VCaP (cell line): ENCODE results near the gene ANO8.
A peak's percentile ranks its signal among the peaks of the same experiment; 100 is the strongest.

Experiments
- H3K27ac ChIP-seq: fragments of 450-650 bp; 2 replicates; pipeline ENCODE4 v1.5.1; 2017
- TF ChIP-seq, protein P1 (sequence below): fragments of 450-650 bp; conservative IDR thresholded peaks from 2 replicates; pipeline ENCODE4 v1.5.1; 2017; ENCODE audit warnings: mild to moderate bottlenecking, moderate library complexity

ANO8 gene

DNA sequence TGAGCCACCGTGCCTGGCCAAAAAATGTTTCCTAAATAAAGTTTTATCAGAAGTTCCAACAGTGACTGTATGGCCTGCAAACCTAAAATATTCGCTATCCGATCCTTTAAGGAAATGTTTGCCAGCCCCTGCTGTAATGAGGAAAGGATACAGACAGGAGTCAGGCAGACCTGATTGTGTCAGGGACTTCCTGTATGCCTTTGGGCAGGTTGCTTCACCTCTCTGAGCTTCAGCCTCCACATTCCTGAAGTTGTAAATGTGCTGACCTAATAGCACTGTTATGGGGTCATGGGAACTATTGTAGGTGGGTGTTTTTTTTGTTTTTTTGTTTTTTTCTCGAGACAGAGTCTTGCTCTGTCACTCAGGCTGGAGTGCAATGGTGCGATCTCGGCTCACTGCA, 37.7 kb downstream of the ANO8 start:
- TF ChIP-seq, protein P1, sequence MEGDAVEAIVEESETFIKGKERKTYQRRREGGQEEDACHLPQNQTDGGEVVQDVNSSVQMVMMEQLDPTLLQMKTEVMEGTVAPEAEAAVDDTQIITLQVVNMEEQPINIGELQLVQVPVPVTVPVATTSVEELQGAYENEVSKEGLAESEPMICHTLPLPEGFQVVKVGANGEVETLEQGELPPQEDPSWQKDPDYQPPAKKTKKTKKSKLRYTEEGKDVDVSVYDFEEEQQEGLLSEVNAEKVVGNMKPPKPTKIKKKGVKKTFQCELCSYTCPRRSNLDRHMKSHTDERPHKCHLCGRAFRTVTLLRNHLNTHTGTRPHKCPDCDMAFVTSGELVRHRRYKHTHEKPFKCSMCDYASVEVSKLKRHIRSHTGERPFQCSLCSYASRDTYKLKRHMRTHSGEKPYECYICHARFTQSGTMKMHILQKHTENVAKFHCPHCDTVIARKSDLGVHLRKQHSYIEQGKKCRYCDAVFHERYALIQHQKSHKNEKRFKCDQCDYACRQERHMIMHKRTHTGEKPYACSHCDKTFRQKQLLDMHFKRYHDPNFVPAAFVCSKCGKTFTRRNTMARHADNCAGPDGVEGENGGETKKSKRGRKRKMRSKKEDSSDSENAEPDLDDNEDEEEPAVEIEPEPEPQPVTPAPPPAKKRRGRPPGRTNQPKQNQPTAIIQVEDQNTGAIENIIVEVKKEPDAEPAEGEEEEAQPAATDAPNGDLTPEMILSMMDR, result no peak
- 0 out of 2 replicates have a peak overlapping the region, but pooled peaks have one; percentile 5 for H3K27ac ChIP-seq

DNA sequence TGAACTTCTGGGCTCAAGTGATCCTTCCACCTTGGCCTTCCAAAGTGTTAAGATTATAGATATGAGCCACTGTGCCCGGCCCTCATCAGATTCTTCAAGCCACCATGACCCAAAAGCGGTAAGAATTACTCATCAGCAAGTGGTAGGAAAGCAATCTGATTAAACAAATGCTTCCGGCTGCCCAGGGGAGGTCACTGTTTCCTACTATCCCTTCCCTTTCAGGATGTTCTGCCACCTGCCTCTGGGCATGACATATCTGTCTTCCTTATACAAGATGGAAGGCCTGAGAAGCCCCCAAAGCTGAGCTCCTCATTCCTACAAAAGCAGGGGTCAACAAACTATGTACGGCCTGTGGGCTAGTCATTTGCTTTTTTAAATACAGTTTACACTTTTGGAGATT, 38.4 kb downstream of the ANO8 start:
- 0 out of 2 replicates have a peak overlapping the region, but pooled peaks have one; percentile 5 for H3K27ac ChIP-seq
- TF ChIP-seq, protein P1, result peak; percentile 32; the same call in 1 of the 2 replicates

DNA sequence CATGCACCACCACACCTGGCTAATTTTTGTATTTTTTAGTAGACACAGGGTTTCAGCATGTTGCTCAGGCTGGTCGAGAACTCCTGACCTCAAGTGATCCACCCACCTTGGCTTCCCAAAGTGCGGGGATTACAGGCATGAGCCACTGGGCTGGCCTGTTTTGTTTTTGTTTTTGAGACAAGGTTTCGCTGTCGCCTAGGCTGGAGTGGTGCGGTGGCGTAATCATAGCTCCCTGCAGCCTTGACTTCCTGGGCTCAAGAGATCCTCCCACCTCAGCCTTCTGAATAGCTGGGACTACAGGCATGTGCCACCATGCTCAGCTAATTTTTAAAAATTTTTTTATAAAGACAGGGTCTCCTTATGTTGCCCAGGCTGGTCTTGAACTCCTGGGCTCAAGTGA, 39.1 kb downstream of the ANO8 start:
- H3K27ac ChIP-seq, result 0 out of 2 replicates have a peak overlapping the region, but pooled peaks have one; percentile 5

DNA sequence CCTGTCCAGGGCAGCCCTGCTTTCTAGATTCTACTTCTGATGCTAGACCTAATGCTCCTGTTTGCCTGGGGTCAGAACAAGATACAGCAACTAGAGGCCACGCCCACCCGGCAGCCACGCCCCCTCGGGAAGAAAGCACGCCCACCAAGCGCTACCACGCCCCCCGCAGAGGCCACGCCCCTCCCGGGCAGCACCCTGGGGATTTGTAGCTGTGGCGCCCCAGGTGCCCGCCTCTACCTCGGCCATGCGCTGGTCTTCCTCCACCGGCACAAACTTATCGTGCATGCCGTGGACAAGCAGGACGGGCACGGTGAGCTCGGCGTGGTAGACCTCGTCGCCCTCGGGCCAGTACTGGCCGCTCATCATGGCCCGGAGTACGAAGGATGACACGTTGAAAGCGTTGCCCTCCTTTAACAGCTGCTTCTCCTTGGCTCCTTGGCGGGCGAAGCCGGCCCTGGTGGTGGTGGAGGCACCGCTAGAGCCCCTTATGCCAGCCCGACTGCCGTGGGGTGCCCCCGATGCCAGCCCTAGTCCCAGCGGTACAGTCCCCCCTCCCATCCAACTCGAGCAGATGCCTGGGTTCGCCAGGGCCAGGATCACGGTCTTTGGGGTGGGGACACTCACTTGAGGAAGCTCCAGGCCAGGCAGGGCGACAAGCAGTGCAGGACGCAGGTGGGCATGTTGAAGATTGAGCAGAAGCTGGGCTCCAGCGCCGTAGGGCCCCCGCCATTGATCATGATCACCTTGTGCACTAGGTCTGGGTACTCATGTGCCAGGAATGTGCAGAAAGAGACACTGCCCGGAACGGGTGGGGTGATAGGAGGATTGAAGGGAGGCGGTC, 40.4 kb downstream of the ANO8 start:
- TF ChIP-seq, protein P1, result no peak
- peak overlapping the region; percentile 79; the same call in 1 of the 2 replicates for H3K27ac ChIP-seq

DNA sequence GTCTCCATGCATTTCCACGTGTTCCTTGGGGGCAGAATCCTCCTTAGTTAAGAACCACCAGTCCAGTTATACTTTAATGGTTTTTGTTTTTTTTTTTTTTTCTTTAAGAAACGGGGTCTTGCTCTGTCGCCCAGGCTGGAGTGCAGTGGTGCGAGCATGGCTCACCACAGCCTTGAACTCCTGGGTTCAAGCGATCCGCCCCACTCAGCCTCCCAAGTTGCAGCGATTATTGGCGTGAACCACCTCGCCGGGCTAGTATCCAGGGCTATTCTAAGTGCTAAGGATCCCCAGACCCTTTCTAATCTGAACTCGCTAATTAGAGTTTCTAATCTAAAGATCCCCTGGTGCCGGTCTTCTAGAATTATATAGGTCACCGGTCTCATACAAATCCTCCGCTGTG, 41.0 kb downstream of the ANO8 start:
- TF ChIP-seq, protein P1, result no peak
- peak overlapping the region; percentile 79 for H3K27ac ChIP-seq

DNA sequence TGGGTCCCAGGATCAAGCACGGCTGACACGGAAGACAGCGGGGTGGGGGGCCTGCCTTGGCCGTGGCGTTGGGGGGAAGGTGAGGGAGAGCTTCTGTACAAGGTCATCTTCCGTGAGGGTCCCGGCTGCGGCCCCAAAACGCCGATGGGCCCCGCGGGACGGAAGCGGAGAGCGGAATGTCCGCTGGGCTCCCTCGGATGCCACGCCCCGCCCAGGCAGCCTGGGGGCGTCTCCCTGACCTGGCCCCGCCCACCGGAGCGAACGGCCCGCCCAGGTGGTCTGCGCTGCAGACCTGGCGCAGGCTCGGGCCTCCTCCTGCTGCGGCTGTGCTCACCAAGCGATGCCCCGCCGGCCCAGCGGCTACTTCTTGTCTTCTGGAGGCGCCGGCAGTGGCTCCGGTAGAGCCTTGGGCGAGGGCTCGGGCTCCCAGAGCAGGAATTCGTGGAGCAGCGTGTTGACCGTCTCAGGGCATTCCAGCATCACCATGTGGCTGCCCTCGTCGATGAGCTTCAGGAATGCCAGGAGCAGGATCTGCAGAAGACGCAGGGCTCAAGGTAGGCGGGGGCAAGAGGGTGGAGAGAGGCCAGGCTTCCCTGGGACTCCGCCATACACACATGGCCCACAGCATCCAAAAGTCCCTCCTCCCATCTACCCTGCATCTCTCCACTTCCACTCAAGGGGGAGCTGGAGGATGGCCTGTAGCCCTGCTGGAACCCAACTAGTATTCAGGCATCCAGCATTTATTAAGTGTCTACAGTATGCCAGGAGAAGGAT, 42.2 kb downstream of the ANO8 start:
- peak overlapping the region; percentile 79 for H3K27ac ChIP-seq
- TF ChIP-seq, protein P1, result peak; percentile 79

DNA sequence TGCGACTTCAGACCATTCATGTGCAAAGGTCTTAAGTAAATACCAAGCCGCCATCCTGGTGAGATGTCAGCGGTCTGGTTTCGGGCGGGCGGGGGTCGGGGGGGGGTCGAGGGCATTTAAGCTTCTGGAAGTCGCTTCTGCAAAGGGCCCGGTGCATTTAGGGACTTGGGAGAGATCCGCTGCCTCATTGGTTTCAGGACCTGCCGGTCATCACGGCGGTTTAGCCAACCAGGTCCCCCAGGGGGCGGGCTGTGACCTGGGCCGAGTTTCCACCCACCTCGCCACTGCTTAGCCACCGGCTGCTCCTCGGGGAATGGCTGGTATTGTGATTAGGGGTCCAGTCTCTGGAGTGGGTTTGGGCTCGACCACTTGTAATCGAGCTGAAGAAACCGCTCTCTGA, 45.2 kb downstream of the ANO8 start:
- no peak overlapping the region; the same call in 1 of the 2 replicates for H3K27ac ChIP-seq
- TF ChIP-seq, protein P1, result no peak
